Stimulated activated CD4-positive, alpha-beta T cell treated with anti-CD3 and anti-CD28 coated beads, Interleukin-15, amount 100 ng/mL, for 48 hours (primary cell): Measurements from ENCODE around the gene SYAP1.
"Not testable (repeated sequence)": the region's sequence is repeated elsewhere in the genome, so short reads cannot be mapped to it uniquely, and the experiment has no call there.

Source experiments
- DNase-seq, 2 donors: peaks; one replicate each; pipeline ENCODE4 v3.0.0-alpha.2; 2020; ENCODE audit warnings: low read depth in 2 of 2

The SYAP1 gene

DNA sequence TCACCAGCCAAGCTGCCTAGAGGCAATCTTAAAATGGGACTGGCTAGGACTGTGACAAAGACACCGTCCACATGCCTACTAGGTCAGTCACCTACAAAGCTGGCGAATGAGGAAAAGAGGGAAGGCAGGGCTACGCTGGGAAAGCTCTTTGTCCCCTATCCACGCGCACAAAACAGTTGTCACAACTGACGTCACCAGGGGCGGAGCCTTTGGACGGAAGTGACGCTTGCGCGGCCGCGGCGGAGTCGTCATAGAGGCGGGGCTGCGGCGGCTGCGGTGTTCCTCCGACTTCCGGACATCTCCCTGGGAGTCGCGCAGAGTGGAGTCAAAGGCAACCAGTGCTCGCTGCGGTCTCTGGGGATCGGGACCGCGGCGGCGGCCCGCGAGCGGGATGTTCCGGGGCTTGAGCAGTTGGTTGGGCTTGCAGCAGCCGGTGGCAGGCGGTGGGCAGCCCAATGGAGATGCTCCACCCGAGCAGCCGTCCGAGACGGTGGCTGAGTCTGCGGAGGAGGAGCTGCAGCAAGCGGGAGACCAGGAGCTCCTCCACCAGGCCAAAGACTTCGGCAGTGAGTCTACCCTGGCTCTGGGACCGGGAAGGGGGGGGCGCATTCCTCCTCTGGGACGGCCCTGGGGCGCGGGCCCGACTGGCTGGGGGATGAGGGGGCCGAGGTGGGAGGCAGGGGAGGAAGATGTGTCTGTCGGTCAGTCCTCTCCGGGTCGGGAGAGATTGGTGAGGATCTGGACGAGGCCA is at the start of gene SYAP1:
Gene SYAP1, plus strand, starts transcription at position 279 of the 751 bp plus-strand sequence. Its CDS starts 113 bp downstream, at position 392.
- DNase-seq, result peak; percentile 80 to 95

DNA sequence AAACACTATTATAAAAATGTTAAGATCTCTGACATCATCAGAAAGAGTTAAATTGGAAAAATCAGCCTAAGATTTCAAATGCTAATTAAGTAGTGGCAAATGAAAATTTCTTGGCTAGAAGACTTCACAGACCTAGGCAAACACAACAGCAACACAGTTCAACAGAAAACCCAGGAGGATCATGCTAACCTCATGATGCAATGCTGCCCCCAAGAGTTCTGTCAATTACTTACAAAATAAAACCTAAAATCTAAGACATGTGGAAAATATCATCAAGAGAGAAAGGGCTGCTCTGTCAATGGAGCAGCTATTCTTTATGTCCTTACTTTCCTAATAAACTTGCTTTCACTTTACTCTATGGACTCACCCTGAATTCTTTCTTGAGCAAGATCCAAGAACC is 48.4 kb upstream of the SYAP1 start:
- peak in 1 of 2 donors; percentile 2 for DNase-seq

GRCh38 chrX:16678689-16679088 is 40.7 kb upstream of the SYAP1 start:
- no peak for DNase-seq

- DNase-seq, result no peak
These were observed 36.3 kb upstream of the SYAP1 start for GRCh38 chrX:16683007-16683664.

DNA sequence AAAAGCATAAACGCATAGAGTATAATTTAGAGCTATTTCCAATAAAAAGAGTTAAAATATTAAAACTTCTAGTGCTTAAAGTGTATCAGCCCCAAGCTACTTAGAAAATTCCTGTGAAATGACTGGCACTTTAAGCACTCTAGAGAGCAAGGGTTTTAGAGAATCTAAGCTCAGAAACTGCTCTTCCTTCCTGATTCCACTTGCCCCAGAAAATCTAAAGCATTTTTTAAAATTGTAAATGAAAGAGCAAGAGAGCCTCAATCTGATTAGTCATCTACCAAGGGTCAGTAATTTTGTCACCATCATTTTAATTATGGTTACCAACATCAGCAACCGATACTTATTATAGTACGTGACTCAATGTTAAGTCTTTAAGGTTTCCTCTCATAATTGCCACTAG is 31.9 kb upstream of the SYAP1 start:
- DNase-seq, result no peak

DNA sequence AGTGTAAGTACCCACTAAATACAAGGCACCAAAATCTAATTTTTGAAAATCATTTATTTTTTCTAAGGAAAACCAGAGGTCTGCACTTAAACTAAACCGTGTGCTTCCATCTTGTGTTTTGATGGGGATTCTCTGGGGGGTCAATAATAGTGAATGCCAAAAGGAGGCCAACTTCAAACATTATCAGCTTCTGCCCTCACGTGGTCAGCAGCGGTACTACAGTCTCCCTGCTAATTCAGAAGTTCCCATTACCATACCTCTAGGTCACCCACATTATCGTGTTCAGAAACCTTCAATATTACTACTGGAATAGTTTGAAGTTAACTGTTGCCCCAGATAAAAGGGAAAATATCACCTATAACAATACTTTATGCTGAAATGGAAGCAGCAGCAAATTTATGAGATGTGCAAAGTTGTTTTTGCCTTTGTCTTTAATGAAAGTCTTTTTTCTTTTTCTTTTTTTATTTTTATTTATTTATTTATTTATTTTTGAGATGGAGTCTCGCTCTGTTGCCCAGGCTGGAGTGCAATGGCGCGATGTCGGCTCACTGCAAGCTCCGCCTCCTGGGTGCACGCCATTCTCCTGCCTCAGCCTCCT is 24.2 kb upstream of the SYAP1 start:
- DNase-seq, result peak in 1 of 2 donors; percentile 53

DNA sequence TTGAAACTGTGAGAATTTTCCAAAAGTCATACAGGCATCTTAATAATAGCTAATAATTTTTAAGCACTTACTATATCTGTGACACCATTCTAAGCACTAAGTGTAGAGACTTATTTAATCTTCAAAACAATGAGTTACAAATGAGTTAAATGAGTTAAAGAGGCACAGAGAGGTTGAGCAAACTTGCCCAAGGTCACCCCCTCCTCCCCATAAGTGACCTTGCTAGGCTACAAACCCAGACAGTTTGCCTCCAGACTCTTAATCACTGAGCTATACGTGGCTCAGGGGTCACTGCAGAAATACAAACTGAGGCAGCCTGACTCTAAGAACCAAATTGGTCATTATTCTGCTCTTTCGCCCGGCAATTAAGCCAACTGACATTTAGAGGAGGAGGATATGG is 22.5 kb upstream of the SYAP1 start:
- DNase-seq, result no peak

GRCh38 chrX:16699389-16699788 is 20.0 kb upstream of the SYAP1 start:
- no peak for DNase-seq

DNA sequence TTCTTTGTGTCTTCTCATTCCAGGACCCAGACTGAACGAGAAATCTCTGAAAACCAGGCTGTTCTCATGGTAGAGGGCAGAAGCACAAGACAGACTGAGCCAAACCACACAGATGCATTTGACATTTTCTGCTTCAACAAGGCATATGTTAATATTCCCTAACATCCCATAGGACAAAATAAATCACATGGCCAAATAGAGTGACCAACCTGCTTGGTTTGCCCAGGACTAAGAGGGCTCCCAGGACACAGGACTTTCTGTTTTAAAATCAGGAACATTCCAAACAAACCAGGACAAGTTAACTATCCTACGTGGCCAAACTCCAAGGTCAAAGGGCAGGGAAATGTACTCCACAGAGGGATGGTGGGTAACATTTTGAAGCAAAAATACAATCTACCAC is 18.7 kb upstream of the SYAP1 start:
- no peak for DNase-seq

GRCh38 chrX:16702700-16703599 is 16.5 kb upstream of the SYAP1 start:
- no peak for DNase-seq

GRCh38 chrX:16705370-16705769 is 14.0 kb upstream of the SYAP1 start:
- DNase-seq, result no peak

DNA sequence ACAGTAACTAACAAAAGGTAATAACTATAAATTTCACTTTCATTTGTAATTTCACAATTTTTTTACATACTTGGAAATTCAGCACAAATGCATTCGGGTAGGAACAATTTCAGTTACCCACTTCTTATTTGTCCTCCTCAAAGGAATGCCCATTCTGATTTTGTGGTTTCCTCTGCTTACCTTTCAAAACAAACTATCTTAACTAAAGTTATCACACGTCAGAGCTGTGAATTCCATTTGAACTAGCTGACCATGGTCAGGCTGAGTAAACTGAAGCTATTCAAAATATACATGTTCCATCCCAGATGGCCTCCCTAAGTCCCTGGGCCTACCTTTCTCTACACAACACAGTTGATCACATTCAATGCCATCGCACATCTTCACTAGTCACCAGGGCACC is 11.4 kb upstream of the SYAP1 start:
- DNase-seq, result no peak

GRCh38 chrX:16711219-16711811 is 8.1 kb upstream of the SYAP1 start:
- no peak for DNase-seq

GRCh38 chrX:16711893-16712547 is 7.4 kb upstream of the SYAP1 start:
- DNase-seq, result no peak

- peak; percentile 32 to 40 for DNase-seq
These were observed 6.8 kb upstream of the SYAP1 start, which contains the start of gene CTPS2 for GRCh38 chrX:16712548-16713155. CTPS2 (minus strand) TSS chrX:16712669; CDS start chrX:16702902, 9,767 bp downstream.

DNA sequence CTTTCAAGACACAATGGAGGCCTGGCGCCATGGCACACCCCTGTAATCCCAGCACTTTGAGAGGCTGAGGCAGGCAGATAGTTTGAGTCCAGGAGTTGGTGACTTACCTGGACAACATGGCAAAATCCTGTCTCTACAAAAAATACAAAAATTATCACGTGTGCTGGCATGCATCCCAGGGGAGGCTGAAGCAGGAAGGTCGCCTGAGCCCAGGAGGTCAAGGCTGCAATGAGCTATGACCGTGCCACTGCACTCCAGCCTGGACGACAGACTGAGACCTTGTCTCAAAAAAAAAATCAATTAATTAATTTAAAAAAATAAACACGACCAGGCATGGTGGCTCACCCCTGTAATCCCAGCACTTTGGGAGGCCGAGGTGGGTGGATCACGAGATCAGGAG is 4.9 kb upstream of the SYAP1 start:
- DNase-seq, result no peak

DNA sequence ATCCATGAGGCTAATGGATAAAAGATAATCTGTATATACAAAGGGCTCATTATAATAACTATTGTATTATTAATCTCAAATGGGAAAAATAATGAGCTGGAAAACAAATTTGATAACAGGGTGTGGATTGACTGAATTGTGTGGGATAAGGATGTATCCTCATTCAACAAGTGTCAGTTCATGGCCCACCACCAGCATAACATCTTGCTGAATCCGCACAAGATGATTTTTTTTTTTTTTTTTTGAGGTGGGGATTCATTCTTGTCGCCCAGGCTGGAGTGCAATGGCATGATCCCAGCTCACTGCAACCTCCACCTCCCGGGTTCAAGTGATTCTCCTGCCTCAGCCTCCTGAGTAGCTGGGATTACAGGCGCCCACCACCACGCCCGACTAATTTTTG is 3.8 kb upstream of the SYAP1 start:
- not testable (repeated sequence) for DNase-seq

DNA sequence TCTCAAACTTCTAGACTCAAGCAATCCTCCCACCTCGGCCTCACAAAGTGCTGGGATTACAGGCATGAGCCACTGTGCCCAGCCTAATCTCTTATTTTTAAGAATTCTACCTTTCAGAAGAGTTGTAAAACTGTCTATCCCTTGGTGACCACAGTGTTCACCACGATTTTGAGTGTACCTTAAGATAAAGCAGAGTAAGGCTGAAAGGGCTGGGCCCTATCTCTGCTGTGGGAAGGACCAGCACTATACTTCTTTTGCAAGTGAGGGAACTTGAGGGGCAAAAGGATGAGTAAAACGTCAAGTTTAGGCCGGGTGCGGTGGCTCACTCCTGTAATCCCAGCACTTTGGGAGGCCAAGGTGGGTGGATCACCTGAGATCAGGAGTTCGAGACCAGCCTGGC is 3.0 kb upstream of the SYAP1 start:
- not testable (repeated sequence) for DNase-seq

GRCh38 chrX:16718824-16719333 is 533 bp upstream of the SYAP1 start:
- no peak for DNase-seq

DNA sequence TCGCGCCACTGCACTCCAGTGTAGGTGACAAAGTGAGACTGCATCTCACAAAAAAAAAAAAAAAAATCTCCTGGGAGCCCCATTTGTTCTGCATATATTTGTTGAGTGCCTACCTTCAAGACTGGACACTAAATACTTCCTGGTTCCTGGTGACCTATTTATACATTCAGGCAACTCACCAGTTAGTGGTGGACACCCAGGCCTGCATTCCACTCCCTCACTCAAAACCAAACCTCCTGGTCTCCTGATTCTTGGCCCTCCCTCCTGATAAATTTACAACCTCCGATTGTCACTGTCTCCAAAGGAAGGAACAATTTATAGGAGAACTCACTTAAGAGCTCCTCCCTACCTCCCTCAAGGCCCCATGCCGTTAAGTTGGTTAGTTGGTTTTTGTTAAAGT is 3.1 kb downstream of the SYAP1 start:
- no peak for DNase-seq
